HepG2 (cell line): ENCODE measurements around the gene OMA1.

Experiments
- EP300 ChIP-seq, 3 experiments: sonication (generic) in 1 of 3; formaldehyde crosslinking in 1 of 3; IDR thresholded peaks; 2 replicates each; pipeline versions ENCODE4 v1.5.1 to v1.6.1; 2011 to 2020; ENCODE audit warnings: low read depth in 2 of 3, low read length in 2 of 3, borderline replicate concordance in 1 of 3, improper control_type of control experiment in 1 of 3, mild to moderate bottlenecking in 1 of 3, missing genetic modification reagents in 1 of 3, moderate library complexity in 1 of 3
- GABPA ChIP-seq, 2 experiments: IDR thresholded peaks; 2 replicates each; pipeline ENCODE4 v1.6.1; 2011 to 2016; ENCODE audit warnings: low read depth in 2 of 2, low read length in 1 of 2, missing biosample characterization in 1 of 2, missing genetic modification characterization in 1 of 2
- KAT8 ChIP-seq: IDR thresholded peaks from 2 replicates; pipeline ENCODE4 v1.6.1; 2016; ENCODE audit warnings: missing genetic modification reagents, missing compliant biosample characterization
- SIN3A ChIP-seq: IDR thresholded peaks from 2 replicates; pipeline ENCODE4 v1.6.1; 2011; ENCODE audit warnings: low read depth, mild to moderate bottlenecking, control low read depth, low read length, borderline replicate concordance
- TAF15 ChIP-seq: fragments of 200-400 bp; formaldehyde crosslinking; IDR thresholded peaks from one replicate; pipeline ENCODE4 v1.6.1; 2018; ENCODE audit warnings: mild to moderate bottlenecking, low read depth, low read length; ENCODE audit not compliant: poor library complexity, severe bottlenecking
- XRCC5 ChIP-seq: fragments of 200-400 bp; formaldehyde crosslinking; optimal IDR thresholded peaks from 2 replicates; pipeline ENCODE3; 2017; ENCODE audit warnings: mild to moderate bottlenecking, low read length
- ZBTB7A ChIP-seq: sonication (generic); formaldehyde crosslinking; IDR thresholded peaks from 2 replicates; pipeline ENCODE4 v1.8.0; 2022; ENCODE audit warnings: mild to moderate bottlenecking, missing genetic modification reagents
- TF ChIP-seq, protein P1 (sequence below): sonication (generic); formaldehyde crosslinking; IDR thresholded peaks from 2 replicates; pipeline ENCODE4 v1.5.1; 2020; ENCODE audit warnings: missing genetic modification reagents, mild to moderate bottlenecking, borderline replicate concordance
- TF ChIP-seq, protein P2 (sequence below): IDR thresholded peaks from 2 replicates; pipeline ENCODE4 v1.6.1; 2016; ENCODE audit warnings: mild to moderate bottlenecking
- TF ChIP-seq, protein P3 (sequence below): sonication (generic); formaldehyde crosslinking; IDR thresholded peaks from 2 replicates; pipeline ENCODE4 v1.5.0; 2020; ENCODE audit warnings: mild to moderate bottlenecking, missing genetic modification reagents, moderate library complexity
- TF ChIP-seq, protein P4 (sequence below): sonication (generic); formaldehyde crosslinking; IDR thresholded peaks from 2 replicates; pipeline ENCODE4 v1.4.0; 2020; ENCODE audit warnings: missing genetic modification reagents
- TF ChIP-seq, protein P5 (sequence below): IDR thresholded peaks from 2 replicates; pipeline ENCODE4 v1.6.1; 2018; ENCODE audit warnings: missing genetic modification reagents
- TF ChIP-seq, protein P6 (sequence below), 2 experiments: IDR thresholded peaks; 2 replicates each; pipeline ENCODE4 v1.6.1; 2011 to 2012; ENCODE audit warnings: low read length in 2 of 2, borderline replicate concordance in 1 of 2, low read depth in 1 of 2, mild to moderate bottlenecking in 1 of 2, moderate library complexity in 1 of 2

DNA sequence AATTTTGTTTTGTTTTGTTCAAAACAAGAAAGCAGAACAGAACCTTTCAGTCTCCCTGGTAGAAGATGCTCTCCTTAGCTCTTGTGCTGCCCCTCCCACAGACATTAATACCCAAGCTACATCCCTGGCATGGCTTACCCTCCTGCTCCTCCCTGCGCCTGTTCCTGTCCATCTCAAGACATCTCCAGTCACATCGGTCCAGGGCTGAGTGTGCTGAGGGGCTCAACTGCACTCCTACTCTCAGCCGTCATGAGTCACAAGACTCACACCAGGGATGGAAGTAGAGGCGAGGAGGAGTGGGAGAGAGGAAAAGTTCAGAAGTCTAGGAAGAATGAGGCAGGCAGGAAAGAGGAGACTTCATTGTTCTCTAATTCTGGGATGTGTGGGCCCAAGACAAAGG lies 39.7 kb upstream of the OMA1 start:
- TF ChIP-seq TAF15: no peak
- TF ChIP-seq EP300 (IDR thresholded peaks at IDR 0.05; ENCODE audit: low read depth in 2 of 2, low read length in 2 of 2): no peak
- TF ChIP-seq EP300 (CRISPR knock-in tag; IDR thresholded peaks at IDR 0.05; ENCODE audit: borderline replicate concordance): no peak
- TF ChIP-seq, protein P1, sequence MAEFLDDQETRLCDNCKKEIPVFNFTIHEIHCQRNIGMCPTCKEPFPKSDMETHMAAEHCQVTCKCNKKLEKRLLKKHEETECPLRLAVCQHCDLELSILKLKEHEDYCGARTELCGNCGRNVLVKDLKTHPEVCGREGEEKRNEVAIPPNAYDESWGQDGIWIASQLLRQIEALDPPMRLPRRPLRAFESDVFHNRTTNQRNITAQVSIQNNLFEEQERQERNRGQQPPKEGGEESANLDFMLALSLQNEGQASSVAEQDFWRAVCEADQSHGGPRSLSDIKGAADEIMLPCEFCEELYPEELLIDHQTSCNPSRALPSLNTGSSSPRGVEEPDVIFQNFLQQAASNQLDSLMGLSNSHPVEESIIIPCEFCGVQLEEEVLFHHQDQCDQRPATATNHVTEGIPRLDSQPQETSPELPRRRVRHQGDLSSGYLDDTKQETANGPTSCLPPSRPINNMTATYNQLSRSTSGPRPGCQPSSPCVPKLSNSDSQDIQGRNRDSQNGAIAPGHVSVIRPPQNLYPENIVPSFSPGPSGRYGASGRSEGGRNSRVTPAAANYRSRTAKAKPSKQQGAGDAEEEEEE (CRISPR knock-in tag): no peak
- TF ChIP-seq, protein P2, sequence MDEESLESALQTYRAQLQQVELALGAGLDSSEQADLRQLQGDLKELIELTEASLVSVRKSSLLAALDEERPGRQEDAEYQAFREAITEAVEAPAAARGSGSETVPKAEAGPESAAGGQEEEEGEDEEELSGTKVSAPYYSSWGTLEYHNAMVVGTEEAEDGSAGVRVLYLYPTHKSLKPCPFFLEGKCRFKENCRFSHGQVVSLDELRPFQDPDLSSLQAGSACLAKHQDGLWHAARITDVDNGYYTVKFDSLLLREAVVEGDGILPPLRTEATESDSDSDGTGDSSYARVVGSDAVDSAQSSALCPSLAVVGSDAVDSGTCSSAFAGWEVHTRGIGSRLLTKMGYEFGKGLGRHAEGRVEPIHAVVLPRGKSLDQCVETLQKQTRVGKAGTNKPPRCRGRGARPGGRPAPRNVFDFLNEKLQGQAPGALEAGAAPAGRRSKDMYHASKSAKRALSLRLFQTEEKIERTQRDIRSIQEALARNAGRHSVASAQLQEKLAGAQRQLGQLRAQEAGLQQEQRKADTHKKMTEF: no peak
- no peak for TF ChIP-seq GABPA (IDR thresholded peaks at IDR 0.05; ENCODE audit: low read depth, low read length)
- no peak for TF ChIP-seq GABPA (CRISPR knock-in tag; IDR thresholded peaks at IDR 0.05; ENCODE audit: low read depth)
- TF ChIP-seq SIN3A: no peak
- TF ChIP-seq, protein P3, sequence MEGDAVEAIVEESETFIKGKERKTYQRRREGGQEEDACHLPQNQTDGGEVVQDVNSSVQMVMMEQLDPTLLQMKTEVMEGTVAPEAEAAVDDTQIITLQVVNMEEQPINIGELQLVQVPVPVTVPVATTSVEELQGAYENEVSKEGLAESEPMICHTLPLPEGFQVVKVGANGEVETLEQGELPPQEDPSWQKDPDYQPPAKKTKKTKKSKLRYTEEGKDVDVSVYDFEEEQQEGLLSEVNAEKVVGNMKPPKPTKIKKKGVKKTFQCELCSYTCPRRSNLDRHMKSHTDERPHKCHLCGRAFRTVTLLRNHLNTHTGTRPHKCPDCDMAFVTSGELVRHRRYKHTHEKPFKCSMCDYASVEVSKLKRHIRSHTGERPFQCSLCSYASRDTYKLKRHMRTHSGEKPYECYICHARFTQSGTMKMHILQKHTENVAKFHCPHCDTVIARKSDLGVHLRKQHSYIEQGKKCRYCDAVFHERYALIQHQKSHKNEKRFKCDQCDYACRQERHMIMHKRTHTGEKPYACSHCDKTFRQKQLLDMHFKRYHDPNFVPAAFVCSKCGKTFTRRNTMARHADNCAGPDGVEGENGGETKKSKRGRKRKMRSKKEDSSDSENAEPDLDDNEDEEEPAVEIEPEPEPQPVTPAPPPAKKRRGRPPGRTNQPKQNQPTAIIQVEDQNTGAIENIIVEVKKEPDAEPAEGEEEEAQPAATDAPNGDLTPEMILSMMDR (CRISPR knock-in tag): no peak
- TF ChIP-seq XRCC5: no peak
- TF ChIP-seq, protein P4, sequence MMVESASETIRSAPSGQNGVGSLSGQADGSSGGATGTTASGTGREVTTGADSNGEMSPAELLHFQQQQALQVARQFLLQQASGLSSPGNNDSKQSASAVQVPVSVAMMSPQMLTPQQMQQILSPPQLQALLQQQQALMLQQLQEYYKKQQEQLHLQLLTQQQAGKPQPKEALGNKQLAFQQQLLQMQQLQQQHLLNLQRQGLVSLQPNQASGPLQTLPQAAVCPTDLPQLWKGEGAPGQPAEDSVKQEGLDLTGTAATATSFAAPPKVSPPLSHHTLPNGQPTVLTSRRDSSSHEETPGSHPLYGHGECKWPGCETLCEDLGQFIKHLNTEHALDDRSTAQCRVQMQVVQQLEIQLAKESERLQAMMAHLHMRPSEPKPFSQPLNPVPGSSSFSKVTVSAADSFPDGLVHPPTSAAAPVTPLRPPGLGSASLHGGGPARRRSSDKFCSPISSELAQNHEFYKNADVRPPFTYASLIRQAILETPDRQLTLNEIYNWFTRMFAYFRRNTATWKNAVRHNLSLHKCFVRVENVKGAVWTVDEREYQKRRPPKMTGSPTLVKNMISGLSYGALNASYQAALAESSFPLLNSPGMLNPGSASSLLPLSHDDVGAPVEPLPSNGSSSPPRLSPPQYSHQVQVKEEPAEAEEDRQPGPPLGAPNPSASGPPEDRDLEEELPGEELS (CRISPR knock-in tag): no peak
- TF ChIP-seq ZBTB7A (CRISPR knock-in tag): no peak
- TF ChIP-seq KAT8 (CRISPR knock-in tag): no peak
- TF ChIP-seq, protein P5, sequence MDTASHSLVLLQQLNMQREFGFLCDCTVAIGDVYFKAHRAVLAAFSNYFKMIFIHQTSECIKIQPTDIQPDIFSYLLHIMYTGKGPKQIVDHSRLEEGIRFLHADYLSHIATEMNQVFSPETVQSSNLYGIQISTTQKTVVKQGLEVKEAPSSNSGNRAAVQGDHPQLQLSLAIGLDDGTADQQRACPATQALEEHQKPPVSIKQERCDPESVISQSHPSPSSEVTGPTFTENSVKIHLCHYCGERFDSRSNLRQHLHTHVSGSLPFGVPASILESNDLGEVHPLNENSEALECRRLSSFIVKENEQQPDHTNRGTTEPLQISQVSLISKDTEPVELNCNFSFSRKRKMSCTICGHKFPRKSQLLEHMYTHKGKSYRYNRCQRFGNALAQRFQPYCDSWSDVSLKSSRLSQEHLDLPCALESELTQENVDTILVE: no peak
- TF ChIP-seq, protein P6, sequence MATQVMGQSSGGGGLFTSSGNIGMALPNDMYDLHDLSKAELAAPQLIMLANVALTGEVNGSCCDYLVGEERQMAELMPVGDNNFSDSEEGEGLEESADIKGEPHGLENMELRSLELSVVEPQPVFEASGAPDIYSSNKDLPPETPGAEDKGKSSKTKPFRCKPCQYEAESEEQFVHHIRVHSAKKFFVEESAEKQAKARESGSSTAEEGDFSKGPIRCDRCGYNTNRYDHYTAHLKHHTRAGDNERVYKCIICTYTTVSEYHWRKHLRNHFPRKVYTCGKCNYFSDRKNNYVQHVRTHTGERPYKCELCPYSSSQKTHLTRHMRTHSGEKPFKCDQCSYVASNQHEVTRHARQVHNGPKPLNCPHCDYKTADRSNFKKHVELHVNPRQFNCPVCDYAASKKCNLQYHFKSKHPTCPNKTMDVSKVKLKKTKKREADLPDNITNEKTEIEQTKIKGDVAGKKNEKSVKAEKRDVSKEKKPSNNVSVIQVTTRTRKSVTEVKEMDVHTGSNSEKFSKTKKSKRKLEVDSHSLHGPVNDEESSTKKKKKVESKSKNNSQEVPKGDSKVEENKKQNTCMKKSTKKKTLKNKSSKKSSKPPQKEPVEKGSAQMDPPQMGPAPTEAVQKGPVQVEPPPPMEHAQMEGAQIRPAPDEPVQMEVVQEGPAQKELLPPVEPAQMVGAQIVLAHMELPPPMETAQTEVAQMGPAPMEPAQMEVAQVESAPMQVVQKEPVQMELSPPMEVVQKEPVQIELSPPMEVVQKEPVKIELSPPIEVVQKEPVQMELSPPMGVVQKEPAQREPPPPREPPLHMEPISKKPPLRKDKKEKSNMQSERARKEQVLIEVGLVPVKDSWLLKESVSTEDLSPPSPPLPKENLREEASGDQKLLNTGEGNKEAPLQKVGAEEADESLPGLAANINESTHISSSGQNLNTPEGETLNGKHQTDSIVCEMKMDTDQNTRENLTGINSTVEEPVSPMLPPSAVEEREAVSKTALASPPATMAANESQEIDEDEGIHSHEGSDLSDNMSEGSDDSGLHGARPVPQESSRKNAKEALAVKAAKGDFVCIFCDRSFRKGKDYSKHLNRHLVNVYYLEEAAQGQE (IDR thresholded peaks at IDR 0.05; ENCODE audit: borderline replicate concordance in 1 of 2, low read depth in 1 of 2, low read length in 2 of 2): no peak
